BLaER1 treated with 17β-estradiol and CSF1 and Interleukin-3, amounts not matched to agents 10 nM and 100 nM (cell line): ENCODE results near the gene WFDC6.
A peak's percentile ranks its signal among the peaks of the same experiment; 100 is the strongest.
"Not testable (repeated sequence)": the region's sequence is repeated elsewhere in the genome, so short reads cannot be mapped to it uniquely, and the experiment has no call there.

ENCODE experiments used
- H3K27ac ChIP-seq, 11 experiments: shearing (Covaris generic); formaldehyde crosslinking; 2 replicates each; pipeline ENCODE4 v1.8.1; 2022
- H3K27me3 ChIP-seq, 11 experiments: shearing (Covaris generic); formaldehyde crosslinking; 2 replicates each; pipeline ENCODE4 v1.8.1; 2022
- H3K36me3 ChIP-seq, 11 experiments: shearing (Covaris generic); formaldehyde crosslinking; 2 replicates each; pipeline ENCODE4 v1.8.1; 2022
- H3K4me1 ChIP-seq, 10 experiments: shearing (Covaris generic); formaldehyde crosslinking; 2 replicates each; pipeline ENCODE4 v1.8.1; 2022
- H3K4me2 ChIP-seq, 11 experiments: shearing (Covaris generic); formaldehyde crosslinking; 2 replicates each; pipeline ENCODE4 v1.8.1; 2022
- H3K4me3 ChIP-seq, 10 experiments: shearing (Covaris generic); formaldehyde crosslinking; 2 replicates each; pipeline ENCODE4 v1.8.1; 2022
- H3K9ac ChIP-seq, 11 experiments: shearing (Covaris generic); formaldehyde crosslinking; 2 replicates each; pipeline ENCODE4 v1.8.1; 2022
- H3K9me3 ChIP-seq, 11 experiments: shearing (Covaris generic); formaldehyde crosslinking; replicated peaks in 1 of 11; 2 replicates each; pipeline ENCODE4 v1.8.1; 2022
- H4K20me1 ChIP-seq, 11 experiments: shearing (Covaris generic); formaldehyde crosslinking; 2 replicates each; pipeline ENCODE4 v1.8.1; 2022
- Cebpa-rat ChIP-seq, 11 experiments: shearing (Covaris generic); IDR thresholded peaks; 2 replicates each; pipeline ENCODE4 v1.8.1; 2022

The WFDC6 gene

GRCh38 chr20:45539382-45539781 lies at the start of gene WFDC6:
Gene WFDC6 (minus strand): TSS chr20:45539482. CDS start chr20:45539407, 75 bp downstream.
- Histone ChIP-seq H3K9ac (no peak within 1 kb of the TSS), H3K4me3 (no peak within 1 kb of the TSS), H4K20me1 (no peaks in the 10 kb centered on the region), H3K36me3 (no peaks in the 10 kb centered on the region), H3K27me3 (no peaks in the 10 kb centered on the region), H3K27ac (no peak within 1 kb of the TSS), H3K4me1 (no peaks in the 10 kb centered on the region), H3K4me2 (no peak within 1 kb of the TSS), H3K9me3 (no peaks in the 10 kb centered on the region)
- no peak for TF ChIP-seq Cebpa-rat (IDR thresholded peaks at IDR 0.05)

GRCh38 chr20:45588800-45589199 lies 49.5 kb upstream of the WFDC6 start:
- Histone ChIP-seq H3K27me3 (no peaks in the 10 kb centered on the region), H3K36me3 (no peaks in the 10 kb centered on the region), H4K20me1 (no peaks in the 10 kb centered on the region), H3K4me3 (no peak overlapping the region), H3K4me1 (peaks cover 0 to 31% (median 0%) of the 10 kb centered on the region in 10 experiments; a peak in 8 of 20 replicates), H3K4me2 (peak overlapping the region in 2 of 11 experiments; percentile 28 to 47; a peak in 4 of 22 replicates), H3K27ac (no peak overlapping the region), H3K9ac (no peak overlapping the region), H3K9me3 (no peaks in the 10 kb centered on the region)
- TF ChIP-seq Cebpa-rat (IDR thresholded peaks at IDR 0.05): no peak

GRCh38 chr20:45585986-45586385 lies 46.7 kb upstream of the WFDC6 start:
- H3K36me3 ChIP-seq, H3K4me3 ChIP-seq, H4K20me1 ChIP-seq, H3K9me3 ChIP-seq, H3K27me3 ChIP-seq: not testable (repeated sequence)
- Histone ChIP-seq H3K4me2 (peak overlapping the region in 3 of 11 experiments; percentile 44 to 46 (median 44); a peak in 5 of 22 replicates), H3K4me1 (peaks cover 0 to 37% (median 0%) of the 10 kb centered on the region in 10 experiments; a peak in 8 of 20 replicates), H3K9ac (0 out of 22 replicates have a peak overlapping the region, but pooled peaks of 1 of the 11 experiments have one; percentile 10), H3K27ac (peak overlapping the region in 3 of 11 experiments; percentile 19 to 35 (median 31); a peak in 2 of 22 replicates)

DNA sequence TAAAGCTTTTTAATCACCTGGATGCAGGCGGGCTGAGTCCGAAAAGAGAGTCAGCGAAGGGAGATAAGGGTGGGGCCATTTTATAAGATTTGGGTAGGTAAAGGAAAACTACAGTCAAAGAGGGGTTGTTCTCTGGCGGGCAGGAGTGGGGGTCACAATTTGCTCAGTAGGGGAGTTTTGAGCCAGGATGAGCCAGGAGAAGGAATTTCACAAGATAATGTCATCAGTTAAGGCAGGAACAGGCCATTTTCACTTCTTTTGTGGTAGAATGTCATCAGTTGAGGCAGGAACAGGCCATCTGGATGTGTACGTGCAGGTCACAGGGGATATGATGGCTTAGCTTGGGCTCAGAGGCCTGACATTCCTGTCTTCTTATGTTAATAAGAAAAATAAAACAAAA lies 45.0 kb upstream of the WFDC6 start:
- not testable (repeated sequence) for H3K27me3 ChIP-seq

GRCh38 chr20:45583502-45583901 lies 44.2 kb upstream of the WFDC6 start:
- Histone ChIP-seq H3K9ac (no peak overlapping the region), H4K20me1 (no peaks in the 10 kb centered on the region), H3K4me2 (no peak overlapping the region), H3K27ac (no peak overlapping the region), H3K36me3 (no peaks in the 10 kb centered on the region), H3K9me3 (no peaks in the 10 kb centered on the region), H3K27me3 (no peaks in the 10 kb centered on the region), H3K4me1 (peaks cover 0 to 23% (median 0%) of the 10 kb centered on the region in 10 experiments; a peak in 7 of 20 replicates), H3K4me3 (no peak overlapping the region)
- TF ChIP-seq Cebpa-rat (IDR thresholded peaks at IDR 0.05): no peak

More for the DNA sequence above, 45.0 kb upstream of the WFDC6 start:
- not testable (repeated sequence) for H3K9ac ChIP-seq, H3K27ac ChIP-seq, H4K20me1 ChIP-seq, H3K4me3 ChIP-seq, H3K4me2 ChIP-seq, H3K9me3 ChIP-seq, H3K36me3 ChIP-seq
- peaks cover 0 to 31% (median 0%) of the 10 kb centered on the region in 10 experiments; a peak in 7 of 20 replicates for H3K4me1 ChIP-seq

DNA sequence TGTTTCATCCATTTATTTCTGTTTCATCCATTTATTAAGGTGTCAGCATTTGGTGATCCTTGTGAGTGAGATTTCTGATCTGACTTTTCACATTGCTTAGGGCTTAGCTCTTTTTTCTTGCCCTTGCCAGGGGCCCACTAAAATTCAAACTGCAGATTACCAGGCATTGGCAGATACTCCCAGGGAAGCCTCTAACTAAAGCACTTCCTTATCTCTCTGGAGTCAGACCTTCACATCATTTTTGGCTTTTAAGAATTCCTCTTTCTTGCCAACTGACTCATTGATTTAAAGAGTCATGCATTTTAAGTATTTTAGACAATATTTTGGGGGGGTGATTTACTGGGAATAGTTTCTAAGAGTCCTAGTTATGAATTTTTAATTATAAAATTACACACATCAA lies 42.4 kb upstream of the WFDC6 start:
- H4K20me1 ChIP-seq: no peaks in the 10 kb centered on the region
- no peak overlapping the region for H3K4me2 ChIP-seq
- H3K9ac ChIP-seq: no peak overlapping the region
- H3K36me3 ChIP-seq: no peaks in the 10 kb centered on the region
- H3K27ac ChIP-seq: no peak overlapping the region
- H3K27me3 ChIP-seq: no peaks in the 10 kb centered on the region
- H3K4me1 ChIP-seq: peaks cover 0 to 17% (median 0%) of the 10 kb centered on the region in 10 experiments; a peak in 7 of 20 replicates
- no peaks in the 10 kb centered on the region for H3K9me3 ChIP-seq
- no peak overlapping the region for H3K4me3 ChIP-seq
- no peak for TF ChIP-seq Cebpa-rat (IDR thresholded peaks at IDR 0.05)

DNA sequence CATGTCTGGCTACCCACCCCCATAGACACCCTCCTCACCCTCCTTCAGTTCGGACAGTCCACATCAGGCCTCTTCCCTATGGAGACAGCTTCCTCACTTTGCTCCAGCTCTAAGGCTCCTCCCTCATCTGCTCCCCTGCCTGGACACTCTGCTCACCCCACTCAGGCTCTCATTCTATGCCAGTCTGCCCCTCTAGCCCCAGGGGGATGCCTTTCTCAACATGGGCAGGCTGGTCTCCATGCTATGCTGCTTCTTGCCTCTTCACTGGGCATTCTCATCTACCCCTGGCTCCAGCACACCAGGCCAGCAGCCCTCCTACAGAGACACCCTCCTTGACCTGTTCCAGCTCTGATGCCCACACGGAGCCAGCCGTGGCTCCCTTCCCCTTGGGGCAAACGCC lies 39.9 kb upstream of the WFDC6 start, which contains the start of gene WFDC8:
WFDC8 (minus strand) TSS at position 101 of the 400 bp plus-strand sequence; CDS start at position 64, 37 bp downstream.
- Histone ChIP-seq H3K27ac (no peak within 1 kb of the TSS), H3K27me3 (no peaks in the 10 kb centered on the region), H3K9ac (no peak within 1 kb of the TSS), H3K36me3 (no peaks in the 10 kb centered on the region), H3K4me3 (no peak within 1 kb of the TSS), H3K9me3 (no peaks in the 10 kb centered on the region), H3K4me2 (no peak within 1 kb of the TSS), H4K20me1 (no peaks in the 10 kb centered on the region), H3K4me1 (peaks cover 0 to 7% (median 0%) of the 10 kb centered on the region in 10 experiments; a peak in 1 of 20 replicates)
- TF ChIP-seq Cebpa-rat (IDR thresholded peaks at IDR 0.05): no peak

- no peak overlapping the region for H3K27ac ChIP-seq
Observed at GRCh38 chr20:45578231-45578630, 38.9 kb upstream of the WFDC6 start.

DNA sequence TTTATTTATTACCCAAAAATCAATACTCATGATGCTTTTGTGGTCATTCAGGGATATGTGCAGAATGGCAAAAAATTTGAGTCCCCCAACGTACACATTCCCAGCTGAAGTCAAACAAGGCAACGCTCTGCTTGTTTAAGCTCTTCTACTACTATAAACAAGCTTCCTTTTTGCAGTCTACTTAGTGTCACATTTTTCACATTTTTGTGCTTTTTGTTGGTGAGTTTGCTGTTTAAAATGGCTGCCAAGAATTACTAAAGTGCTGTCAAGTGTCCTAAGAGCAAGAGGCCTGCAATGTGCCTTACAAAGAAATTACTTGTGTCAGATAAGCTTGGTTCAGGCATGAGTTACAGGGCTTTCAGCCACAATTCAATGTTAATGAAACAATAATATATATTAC lies 37.7 kb upstream of the WFDC6 start:
- Histone ChIP-seq H3K9ac (no peak overlapping the region), H3K9me3 (peaks cover 0 to 5% (median 0%) of the 10 kb centered on the region in 11 experiments; a peak in 2 of 22 replicates), H3K4me2 (no peak overlapping the region), H3K4me3 (no peak overlapping the region), H3K4me1 (peaks cover 0 to 7% (median 0%) of the 10 kb centered on the region in 10 experiments; a peak in 1 of 20 replicates), H4K20me1 (no peaks in the 10 kb centered on the region), H3K27ac (no peak overlapping the region), H3K36me3 (no peaks in the 10 kb centered on the region), H3K27me3 (no peaks in the 10 kb centered on the region)
- no peak for TF ChIP-seq Cebpa-rat (IDR thresholded peaks at IDR 0.05)

More at GRCh38 chr20:45578231-45578630, 38.9 kb upstream of the WFDC6 start:
- peaks cover 0 to 7% (median 0%) of the 10 kb centered on the region in 10 experiments; a peak in 1 of 20 replicates for H3K4me1 ChIP-seq
- H3K27me3 ChIP-seq: no peaks in the 10 kb centered on the region
- no peak for TF ChIP-seq Cebpa-rat (IDR thresholded peaks at IDR 0.05)
- peaks cover 0 to 5% (median 0%) of the 10 kb centered on the region in 11 experiments; a peak in 2 of 22 replicates for H3K9me3 ChIP-seq
- H4K20me1 ChIP-seq: no peaks in the 10 kb centered on the region
- H3K4me3 ChIP-seq: no peak overlapping the region
- H3K4me2 ChIP-seq: no peak overlapping the region
- H3K9ac ChIP-seq: no peak overlapping the region
- H3K36me3 ChIP-seq: no peaks in the 10 kb centered on the region

GRCh38 chr20:45575931-45576330 lies 36.6 kb upstream of the WFDC6 start:
- Histone ChIP-seq H4K20me1 (no peaks in the 10 kb centered on the region), H3K27me3 (no peaks in the 10 kb centered on the region), H3K36me3 (no peaks in the 10 kb centered on the region), H3K9me3 (peaks cover 0 to 5% (median 0%) of the 10 kb centered on the region in 11 experiments; a peak in 2 of 22 replicates), H3K9ac (no peak overlapping the region), H3K27ac (no peak overlapping the region), H3K4me2 (no peak overlapping the region), H3K4me1 (no peaks in the 10 kb centered on the region), H3K4me3 (no peak overlapping the region)
- no peak for TF ChIP-seq Cebpa-rat (IDR thresholded peaks at IDR 0.05)

- H3K4me3 ChIP-seq, H3K9me3 ChIP-seq, H3K4me2 ChIP-seq, H4K20me1 ChIP-seq, H3K36me3 ChIP-seq, H3K27me3 ChIP-seq, H3K9ac ChIP-seq, H3K4me1 ChIP-seq, H3K27ac ChIP-seq: not testable (repeated sequence)
Observed at GRCh38 chr20:45569650-45570049, 30.4 kb upstream of the WFDC6 start.
